ENCODE results near the gene EYA3. TPM values are rescaled to one million over a fixed set of nuclear protein-coding genes. Genes with fewer than 3 reads are reported as not detected.

EYA3 gene
- total RNA-seq, 1 donor from 2014 or later, result 41.3 TPM

DNA sequence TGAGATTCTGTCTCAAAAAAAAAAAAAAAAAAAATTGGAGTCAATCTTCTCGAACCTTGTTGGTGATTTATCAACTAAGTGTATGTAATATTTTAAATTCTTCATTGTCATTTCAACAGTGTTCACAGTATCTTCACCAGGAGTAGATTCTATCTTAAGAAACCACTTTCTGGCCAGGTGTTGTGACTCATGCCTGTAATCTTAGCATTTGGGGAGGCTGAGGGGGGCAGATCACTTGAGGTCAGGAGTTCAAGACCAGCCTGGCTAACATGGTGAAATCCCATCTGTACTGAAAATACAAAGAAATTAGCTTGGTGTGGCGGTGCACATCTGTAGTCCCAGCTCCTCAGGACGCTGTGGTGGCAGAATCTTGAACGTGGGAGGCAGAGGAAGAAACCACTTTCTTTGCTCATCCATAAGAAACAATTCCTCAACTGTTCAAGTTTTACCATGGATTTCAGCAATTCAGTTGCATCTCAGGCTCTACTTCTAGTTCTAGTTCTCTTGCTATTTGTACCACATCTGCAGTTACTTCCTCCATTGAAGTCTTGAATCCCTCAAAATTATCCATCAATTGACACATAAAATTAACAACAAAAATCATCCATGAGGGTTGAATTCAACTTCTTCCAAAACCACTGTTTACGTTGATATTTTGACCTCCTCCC is 30.4 kb upstream of the EYA3 start:
- H3K27ac Mint-ChIP-seq, result no peak overlapping the region

GRCh38 chr1:28115267-28115666 is 26.9 kb upstream of the EYA3 start:
- no peak overlapping the region for H3K4me3 Mint-ChIP-seq (ENCODE audit: low read depth)
- no peaks in the 10 kb centered on the region for H3K4me1 Mint-ChIP-seq (ENCODE audit: low read depth)
- no peaks in the 10 kb centered on the region for H3K27me3 Mint-ChIP-seq
- TF ChIP-seq, protein P1, sequence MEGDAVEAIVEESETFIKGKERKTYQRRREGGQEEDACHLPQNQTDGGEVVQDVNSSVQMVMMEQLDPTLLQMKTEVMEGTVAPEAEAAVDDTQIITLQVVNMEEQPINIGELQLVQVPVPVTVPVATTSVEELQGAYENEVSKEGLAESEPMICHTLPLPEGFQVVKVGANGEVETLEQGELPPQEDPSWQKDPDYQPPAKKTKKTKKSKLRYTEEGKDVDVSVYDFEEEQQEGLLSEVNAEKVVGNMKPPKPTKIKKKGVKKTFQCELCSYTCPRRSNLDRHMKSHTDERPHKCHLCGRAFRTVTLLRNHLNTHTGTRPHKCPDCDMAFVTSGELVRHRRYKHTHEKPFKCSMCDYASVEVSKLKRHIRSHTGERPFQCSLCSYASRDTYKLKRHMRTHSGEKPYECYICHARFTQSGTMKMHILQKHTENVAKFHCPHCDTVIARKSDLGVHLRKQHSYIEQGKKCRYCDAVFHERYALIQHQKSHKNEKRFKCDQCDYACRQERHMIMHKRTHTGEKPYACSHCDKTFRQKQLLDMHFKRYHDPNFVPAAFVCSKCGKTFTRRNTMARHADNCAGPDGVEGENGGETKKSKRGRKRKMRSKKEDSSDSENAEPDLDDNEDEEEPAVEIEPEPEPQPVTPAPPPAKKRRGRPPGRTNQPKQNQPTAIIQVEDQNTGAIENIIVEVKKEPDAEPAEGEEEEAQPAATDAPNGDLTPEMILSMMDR (IDR thresholded peaks at IDR 0.05; ENCODE audit: unreplicated experiment), result no peak
- H3K27ac Mint-ChIP-seq, result peak overlapping the region; percentile 45
- no peaks in the 10 kb centered on the region for H3K36me3 Mint-ChIP-seq (ENCODE audit: insufficient read depth)
- DNase-seq (ENCODE audit: low spot score, unreplicated experiment), result no peak
- H3K9me3 Mint-ChIP-seq (ENCODE audit: low read depth), result no peaks in the 10 kb centered on the region

More for the DNA sequence above, 30.4 kb upstream of the EYA3 start:
- Mint-ChIP-seq H3K36me3 (ENCODE audit: insufficient read depth) (no peaks in the 10 kb centered on the region), H3K4me1 (ENCODE audit: low read depth) (no peaks in the 10 kb centered on the region), H3K4me3 (ENCODE audit: low read depth) (no peak overlapping the region), H3K27me3 (no peaks in the 10 kb centered on the region), H3K9me3 (ENCODE audit: low read depth) (no peaks in the 10 kb centered on the region)
- TF ChIP-seq, protein P1 (IDR thresholded peaks at IDR 0.05; ENCODE audit: unreplicated experiment), result no peak
- no peak for DNase-seq (ENCODE audit: low spot score, unreplicated experiment)

GRCh38 chr1:28114844-28115243 is 26.4 kb upstream of the EYA3 start:
- no peaks in the 10 kb centered on the region for H3K27me3 Mint-ChIP-seq
- no peak overlapping the region for H3K4me3 Mint-ChIP-seq (ENCODE audit: low read depth)
- no peaks in the 10 kb centered on the region for H3K9me3 Mint-ChIP-seq (ENCODE audit: low read depth)
- H3K4me1 Mint-ChIP-seq (ENCODE audit: low read depth), result no peaks in the 10 kb centered on the region
- H3K36me3 Mint-ChIP-seq (ENCODE audit: insufficient read depth), result no peaks in the 10 kb centered on the region
- TF ChIP-seq, protein P1 (IDR thresholded peaks at IDR 0.05; ENCODE audit: unreplicated experiment), result no peak
- DNase-seq (ENCODE audit: low spot score, unreplicated experiment), result no peak
- no peak overlapping the region for H3K27ac Mint-ChIP-seq

DNA sequence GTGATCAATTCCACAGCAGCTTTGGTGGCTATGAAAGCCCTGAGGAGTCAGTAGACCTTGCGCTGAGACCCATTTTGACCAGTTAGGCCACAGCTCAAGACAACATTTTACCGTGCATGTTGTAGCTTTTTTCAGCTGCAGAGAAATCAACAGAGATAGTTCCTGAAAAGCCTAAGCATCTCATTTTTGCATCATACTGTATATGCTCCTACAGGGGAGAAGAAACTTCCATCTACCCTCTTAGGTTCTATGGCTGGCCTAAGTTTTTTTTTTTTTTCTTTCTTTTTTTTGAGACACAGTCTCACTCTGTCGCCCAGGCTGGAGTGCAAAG is 24.8 kb upstream of the EYA3 start:
- no peaks in the 10 kb centered on the region for H3K4me1 Mint-ChIP-seq (ENCODE audit: low read depth)
- TF ChIP-seq, protein P1 (IDR thresholded peaks at IDR 0.05; ENCODE audit: unreplicated experiment), result no peak
- no peaks in the 10 kb centered on the region for H3K36me3 Mint-ChIP-seq (ENCODE audit: insufficient read depth)
- H3K4me3 Mint-ChIP-seq (ENCODE audit: low read depth), result no peak overlapping the region
- no peak overlapping the region for H3K27ac Mint-ChIP-seq
- DNase-seq (ENCODE audit: low spot score, unreplicated experiment), result no peak
- H3K27me3 Mint-ChIP-seq, result no peaks in the 10 kb centered on the region
- no peaks in the 10 kb centered on the region for H3K9me3 Mint-ChIP-seq (ENCODE audit: low read depth)

DNA sequence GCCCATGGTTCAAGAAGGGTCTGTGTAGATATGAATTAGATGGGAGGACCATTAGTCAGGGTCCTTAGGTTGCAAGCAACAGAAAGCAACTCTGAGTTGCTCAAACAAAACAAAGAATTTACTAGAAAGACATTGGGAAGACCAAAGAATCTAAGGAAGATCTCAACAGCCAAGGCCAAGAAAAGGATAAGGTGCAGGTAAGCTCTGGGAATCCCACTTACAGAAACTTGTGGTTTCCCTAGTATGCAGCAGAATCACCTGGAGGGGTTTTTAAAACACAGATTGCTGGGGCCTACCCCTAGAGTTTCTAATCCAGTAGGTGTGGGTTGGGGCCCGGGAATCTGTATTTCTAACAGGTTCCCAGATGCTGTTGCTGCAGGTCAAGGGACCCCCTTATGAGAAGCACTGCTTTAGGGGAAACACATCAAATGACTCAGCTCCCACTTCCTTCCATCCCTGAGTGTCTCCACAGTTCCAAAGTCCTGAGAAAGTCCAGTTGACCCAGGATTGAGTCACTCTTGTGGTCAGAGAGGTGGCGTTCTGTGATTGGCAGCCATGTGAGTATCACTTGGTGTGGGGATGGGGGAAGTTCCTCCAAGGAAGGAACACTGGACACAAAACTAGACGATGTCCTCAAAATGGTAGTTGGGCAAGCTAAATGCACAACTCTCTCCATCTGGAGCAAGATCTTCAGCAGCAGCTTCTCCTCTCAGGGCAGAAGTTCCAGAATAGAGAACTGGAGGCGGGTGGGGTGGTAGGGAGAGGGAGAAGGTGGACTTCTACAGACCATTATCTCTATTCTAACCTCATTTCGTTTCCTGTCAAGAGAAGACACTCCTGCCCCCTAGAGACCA is 24.2 kb upstream of the EYA3 start:
- Mint-ChIP-seq H3K4me3 (ENCODE audit: low read depth) (no peak overlapping the region), H3K4me1 (ENCODE audit: low read depth) (no peaks in the 10 kb centered on the region), H3K9me3 (ENCODE audit: low read depth) (no peaks in the 10 kb centered on the region), H3K27ac (no peak overlapping the region), H3K36me3 (ENCODE audit: insufficient read depth) (no peaks in the 10 kb centered on the region), H3K27me3 (no peaks in the 10 kb centered on the region)
- TF ChIP-seq, protein P1 (IDR thresholded peaks at IDR 0.05; ENCODE audit: unreplicated experiment), result no peak
- no peak for DNase-seq (ENCODE audit: low spot score, unreplicated experiment)
